Gastrocnemius medialis (tissue), 4 donors: ENCODE data around the gene SEC22A. TPM values are rescaled to one million over a fixed set of nuclear protein-coding genes. Genes with fewer than 3 reads are reported as not detected.

Source experiments
- ATAC-seq, 2 donors: fragments of 150-250 bp; one replicate each; pipeline ENCODE4 v1.9.1; 2016
- DNase-seq, 2 donors: peaks; one replicate each; pipeline ENCODE4 v3.0.0-alpha.2; 2019
- H3K27ac ChIP-seq, 4 donors: fragments of 200-600 bp; sonication (generic); 1 replicate in 1 of 4; 2 replicates in 3 of 4; pipeline ENCODE4 v1.5.1; 2016 to 2018; ENCODE audit warnings: mild to moderate bottlenecking in 2 of 4, moderate library complexity in 1 of 4
- H3K27me3 ChIP-seq, 3 donors: fragments of 200-600 bp; sonication (generic) in 2 of 3; 1 replicate in 1 of 3; 2 replicates in 2 of 3; pipeline versions ENCODE4 v1.5.1 to v1.6.0; 2016 to 2019; ENCODE audit warnings: mild to moderate bottlenecking in 1 of 3, moderate library complexity in 1 of 3
- H3K36me3 ChIP-seq, 2 donors: fragments of 200-600 bp; sonication (generic) in 1 of 2; one replicate each; pipeline ENCODE4 v1.5.1; 2017 to 2018
- H3K4me1 ChIP-seq, 2 donors: fragments of 200-600 bp; sonication (generic) in 1 of 2; one replicate each; pipeline ENCODE4 v1.5.1; 2016 to 2017; ENCODE audit warnings: mild to moderate bottlenecking in 2 of 2
- H3K4me3 ChIP-seq, 4 donors: fragments of 200-600 bp; sonication (generic) in 3 of 4; 1 replicate in 1 of 4; 2 replicates in 3 of 4; pipeline ENCODE4 v1.5.1; 2016 to 2019; ENCODE audit warnings: mild to moderate bottlenecking in 2 of 4
- H3K9me3 ChIP-seq, 3 donors: fragments of 200-600 bp; sonication (generic) in 2 of 3; 1 replicate in 1 of 3; 2 replicates in 2 of 3; pipeline ENCODE4 v1.5.1; 2016 to 2019
- CTCF ChIP-seq, 5 experiments: fragments of 450-650 bp in 3 of 5; fragments of 200-600 bp in 2 of 5; sonication (generic) in 2 of 5; IDR thresholded peaks in 4 of 5; conservative IDR thresholded peaks in 1 of 5; 1 replicate in 4 of 5; 2 replicates in 1 of 5; pipeline ENCODE4 v1.5.1; 2016 to 2019; ENCODE audit warnings: antibody characterized with exemption in 5 of 5, mild to moderate bottlenecking in 3 of 5, moderate library complexity in 3 of 5
- POLR2A ChIP-seq, 2 donors: fragments of 450-650 bp; IDR thresholded peaks; one replicate each; pipeline ENCODE4 v1.6.1; 2017; ENCODE audit warnings: antibody characterized with exemption in 2 of 2, mild to moderate bottlenecking in 2 of 2, moderate library complexity in 2 of 2
- in situ Hi-C, 4 donors: fragments of 200-750 bp; cut with MboI; loops; one replicate each; pipeline versions ENCODE4 v1.15.0 to v1.8.0; 2017; ENCODE audit warnings: low sequenced_read_pairs in 4 of 4
- intact Hi-C: fragments of 100-400 bp; cut with DNase I; formaldehyde crosslinking; loops from one replicate; pipeline ENCODE4 v1.15.1; 2023; ENCODE audit warnings: low total_unique reads
- total RNA-seq, 4 donors: library from RNA; depleted of rRNA; stranded (reverse); fragments of >200 nt; gene quantifications; one replicate each; pipeline versions ENCODE4 v1.1.0 to v1.2.3, GENCODE V29; 2016

Gene SEC22A
- total RNA-seq, 4 donors from 2014 or later = 13.8 to 22.6 (median 16.8) TPM

GRCh38 chr3:123163141-123163540, 38.6 kb upstream of the SEC22A start:
- DNase-seq = no peak
- Histone ChIP-seq H3K4me3 (no peak overlapping the region), H3K27me3 (no peaks in the 10 kb centered on the region), H3K27ac (no peak overlapping the region), H3K4me1 (no peaks in the 10 kb centered on the region), H3K9me3 (no peaks in the 10 kb centered on the region), H3K36me3 (peaks cover 0 to 5% of the 10 kb centered on the region in 2 donors)
- no peak for ATAC-seq
- TF ChIP-seq CTCF (IDR thresholded peaks at IDR 0.05 in 4 of 5, conservative IDR thresholded peaks at IDR 0.05 in 1 of 5) (no peak), POLR2A (IDR thresholded peaks at IDR 0.05) (no peak)
- in situ Hi-C loops = no loop called here
- intact Hi-C loops = no loop called here

GRCh38 chr3:123165163-123165562, 36.6 kb upstream of the SEC22A start:
- no peaks in the 10 kb centered on the region for H3K4me1 ChIP-seq
- DNase-seq = no peak
- in situ Hi-C loops = no loop called here
- no peaks in the 10 kb centered on the region for H3K9me3 ChIP-seq
- no peak overlapping the region for H3K27ac ChIP-seq
- ATAC-seq = no peak
- TF ChIP-seq CTCF (IDR thresholded peaks at IDR 0.05 in 4 of 5, conservative IDR thresholded peaks at IDR 0.05 in 1 of 5) = no peak
- TF ChIP-seq POLR2A (IDR thresholded peaks at IDR 0.05) = no peak
- H3K4me3 ChIP-seq = no peak overlapping the region
- intact Hi-C loops = no loop called here
- H3K36me3 ChIP-seq = peaks cover 0 to 5% of the 10 kb centered on the region in 2 donors
- H3K27me3 ChIP-seq = no peaks in the 10 kb centered on the region

- no peak overlapping the region for H3K27ac ChIP-seq
- no peak for TF ChIP-seq POLR2A (IDR thresholded peaks at IDR 0.05)
- TF ChIP-seq CTCF (IDR thresholded peaks at IDR 0.05 in 4 of 5, conservative IDR thresholded peaks at IDR 0.05 in 1 of 5) = no peak
- no peaks in the 10 kb centered on the region for H3K4me1 ChIP-seq
- H3K27me3 ChIP-seq = no peaks in the 10 kb centered on the region
- ATAC-seq (no peak), DNase-seq (no peak)
- in situ Hi-C loops = no loop called here
- H3K4me3 ChIP-seq = no peak overlapping the region
- no peaks in the 10 kb centered on the region for H3K9me3 ChIP-seq
- intact Hi-C loops = no loop called here
- H3K36me3 ChIP-seq = peaks cover 0 to 5% of the 10 kb centered on the region in 2 donors
These were observed 34.1 kb upstream of the SEC22A start for GRCh38 chr3:123167686-123168085.

- in situ Hi-C loops = no loop called here
- intact Hi-C loops = no loop called here
- no peak overlapping the region for H3K4me3 ChIP-seq
- no peaks in the 10 kb centered on the region for H3K27me3 ChIP-seq
- H3K4me1 ChIP-seq = no peaks in the 10 kb centered on the region
- no peaks in the 10 kb centered on the region for H3K9me3 ChIP-seq
- peaks cover 0 to 5% of the 10 kb centered on the region in 2 donors for H3K36me3 ChIP-seq
- no peak for DNase-seq
- H3K27ac ChIP-seq = no peak overlapping the region
- no peak for TF ChIP-seq POLR2A (IDR thresholded peaks at IDR 0.05)
- no peak for ATAC-seq
These were observed 33.6 kb upstream of the SEC22A start for GRCh38 chr3:123168122-123168521.

GRCh38 chr3:123168605-123169004, 33.1 kb upstream of the SEC22A start:
- TF ChIP-seq POLR2A (IDR thresholded peaks at IDR 0.05) (no peak), CTCF (IDR thresholded peaks at IDR 0.05 in 4 of 5, conservative IDR thresholded peaks at IDR 0.05 in 1 of 5) (no peak)

More at GRCh38 chr3:123168605-123169004, 33.1 kb upstream of the SEC22A start:
- peaks cover 0 to 5% of the 10 kb centered on the region in 2 donors for H3K36me3 ChIP-seq
- no peak overlapping the region for H3K4me3 ChIP-seq
- no peaks in the 10 kb centered on the region for H3K9me3 ChIP-seq
- in situ Hi-C loops = no loop called here
- H3K27me3 ChIP-seq = no peaks in the 10 kb centered on the region
- DNase-seq (no peak), ATAC-seq (no peak)
- no peak overlapping the region for H3K27ac ChIP-seq
- intact Hi-C loops = no loop called here
- H3K4me1 ChIP-seq = no peaks in the 10 kb centered on the region
